ENCODE results near the gene METTL22.

METTL22 gene

GRCh38 chr16:8595783-8596182, 25.7 kb upstream of the METTL22 start:
- no peaks in the 10 kb centered on the region for H3K36me3 ChIP-seq (ENCODE audit: control insufficient read depth in 2 of 2, insufficient read depth in 2 of 2, low read length in 2 of 2)
- H3K9ac ChIP-seq (ENCODE audit: low read length in 2 of 2): no peak overlapping the region
- peaks cover 6 to 16% of the 10 kb centered on the region in 2 donors for H3K27me3 ChIP-seq (ENCODE audit: control insufficient read depth in 1 of 2, insufficient read depth in 2 of 2, low read length in 2 of 2)
- H3K4me1 ChIP-seq (ENCODE audit: control insufficient read depth, insufficient read depth, low read length): no peaks in the 10 kb centered on the region
- H3K4me3 ChIP-seq (ENCODE audit: low read length in 2 of 2): no peak overlapping the region
- H3K27ac ChIP-seq (ENCODE audit: low read length): no peak overlapping the region
- peaks cover 6 to 13% of the 10 kb centered on the region in 2 donors for H3K9me3 ChIP-seq (ENCODE audit: control insufficient read depth in 2 of 2, low read length in 2 of 2)

GRCh38 chr16:8596581-8596980, 24.9 kb upstream of the METTL22 start:
- H3K27me3 ChIP-seq (ENCODE audit: control insufficient read depth in 1 of 2, insufficient read depth in 2 of 2, low read length in 2 of 2): peaks cover 6 to 15% of the 10 kb centered on the region in 2 donors
- H3K27ac ChIP-seq (ENCODE audit: low read length): no peak overlapping the region
- H3K4me1 ChIP-seq (ENCODE audit: control insufficient read depth, insufficient read depth, low read length): no peaks in the 10 kb centered on the region
- H3K36me3 ChIP-seq (ENCODE audit: control insufficient read depth in 2 of 2, insufficient read depth in 2 of 2, low read length in 2 of 2): no peaks in the 10 kb centered on the region
- no peak overlapping the region for H3K9ac ChIP-seq (ENCODE audit: low read length in 2 of 2)
- H3K4me3 ChIP-seq (ENCODE audit: low read length in 2 of 2): no peak overlapping the region
- H3K9me3 ChIP-seq (ENCODE audit: control insufficient read depth in 2 of 2, low read length in 2 of 2): peaks cover 6 to 13% of the 10 kb centered on the region in 2 donors

GRCh38 chr16:8600144-8600775, 21.2 kb upstream of the METTL22 start:
- Histone ChIP-seq H3K27me3 (ENCODE audit: control insufficient read depth in 1 of 2, insufficient read depth in 2 of 2, low read length in 2 of 2) (peaks cover 0 to 5% of the 10 kb centered on the region in 2 donors), H3K9ac (ENCODE audit: low read length in 2 of 2) (no peak overlapping the region), H3K36me3 (ENCODE audit: control insufficient read depth in 2 of 2, insufficient read depth in 2 of 2, low read length in 2 of 2) (no peaks in the 10 kb centered on the region), H3K9me3 (ENCODE audit: control insufficient read depth in 2 of 2, low read length in 2 of 2) (peaks cover 11 to 13% of the 10 kb centered on the region in 2 donors), H3K4me1 (ENCODE audit: control insufficient read depth, insufficient read depth, low read length) (no peaks in the 10 kb centered on the region), H3K27ac (ENCODE audit: low read length) (no peak overlapping the region), H3K4me3 (ENCODE audit: low read length in 2 of 2) (no peak overlapping the region)

GRCh38 chr16:8605554-8605953, 15.9 kb upstream of the METTL22 start:
- Histone ChIP-seq H3K4me3 (ENCODE audit: low read length in 2 of 2) (no peak overlapping the region), H3K4me1 (ENCODE audit: control insufficient read depth, insufficient read depth, low read length) (no peaks in the 10 kb centered on the region), H3K9me3 (ENCODE audit: control insufficient read depth in 2 of 2, low read length in 2 of 2) (peaks cover 0 to 5% of the 10 kb centered on the region in 2 donors), H3K27ac (ENCODE audit: low read length) (no peak overlapping the region), H3K9ac (ENCODE audit: low read length in 2 of 2) (no peak overlapping the region), H3K36me3 (ENCODE audit: control insufficient read depth in 2 of 2, insufficient read depth in 2 of 2, low read length in 2 of 2) (no peaks in the 10 kb centered on the region), H3K27me3 (ENCODE audit: control insufficient read depth in 1 of 2, insufficient read depth in 2 of 2, low read length in 2 of 2) (peaks cover 0 to 7% of the 10 kb centered on the region in 2 donors)

- Histone ChIP-seq H3K27me3 (ENCODE audit: control insufficient read depth in 1 of 2, insufficient read depth in 2 of 2, low read length in 2 of 2) (peaks cover 0 to 4% of the 10 kb centered on the region in 2 donors), H3K9ac (ENCODE audit: low read length in 2 of 2) (no peak overlapping the region), H3K27ac (ENCODE audit: low read length) (no peak overlapping the region), H3K9me3 (ENCODE audit: control insufficient read depth in 2 of 2, low read length in 2 of 2) (no peaks in the 10 kb centered on the region), H3K36me3 (ENCODE audit: control insufficient read depth in 2 of 2, insufficient read depth in 2 of 2, low read length in 2 of 2) (no peaks in the 10 kb centered on the region), H3K4me3 (ENCODE audit: low read length in 2 of 2) (no peak overlapping the region), H3K4me1 (ENCODE audit: control insufficient read depth, insufficient read depth, low read length) (no peaks in the 10 kb centered on the region)
Observed at GRCh38 chr16:8607214-8607613, 14.3 kb upstream of the METTL22 start.

- Histone ChIP-seq H3K9me3 (ENCODE audit: control insufficient read depth in 2 of 2, low read length in 2 of 2) (no peaks in the 10 kb centered on the region), H3K27ac (ENCODE audit: low read length) (no peak overlapping the region), H3K9ac (ENCODE audit: low read length in 2 of 2) (no peak overlapping the region), H3K27me3 (ENCODE audit: control insufficient read depth in 1 of 2, insufficient read depth in 2 of 2, low read length in 2 of 2) (peaks cover 0 to 4% of the 10 kb centered on the region in 2 donors), H3K4me1 (ENCODE audit: control insufficient read depth, insufficient read depth, low read length) (no peaks in the 10 kb centered on the region), H3K36me3 (ENCODE audit: control insufficient read depth in 2 of 2, insufficient read depth in 2 of 2, low read length in 2 of 2) (no peaks in the 10 kb centered on the region), H3K4me3 (ENCODE audit: low read length in 2 of 2) (no peak overlapping the region)
Observed at GRCh38 chr16:8611122-8611521, 10.4 kb upstream of the METTL22 start.

GRCh38 chr16:8611886-8612600, 9.5 kb upstream of the METTL22 start:
- no peaks in the 10 kb centered on the region for H3K36me3 ChIP-seq (ENCODE audit: control insufficient read depth in 2 of 2, insufficient read depth in 2 of 2, low read length in 2 of 2)
- no peak overlapping the region for H3K9ac ChIP-seq (ENCODE audit: low read length in 2 of 2)
- peaks cover 0 to 6% of the 10 kb centered on the region in 2 donors for H3K27me3 ChIP-seq (ENCODE audit: control insufficient read depth in 1 of 2, insufficient read depth in 2 of 2, low read length in 2 of 2)
- H3K4me1 ChIP-seq (ENCODE audit: control insufficient read depth, insufficient read depth, low read length): no peaks in the 10 kb centered on the region
- H3K27ac ChIP-seq (ENCODE audit: low read length): no peak overlapping the region
- H3K9me3 ChIP-seq (ENCODE audit: control insufficient read depth in 2 of 2, low read length in 2 of 2): no peaks in the 10 kb centered on the region
- H3K4me3 ChIP-seq (ENCODE audit: low read length in 2 of 2): no peak overlapping the region

GRCh38 chr16:8614435-8615029, 7.0 kb upstream of the METTL22 start:
- Histone ChIP-seq H3K4me3 (ENCODE audit: low read length in 2 of 2) (no peak overlapping the region), H3K4me1 (ENCODE audit: control insufficient read depth, insufficient read depth, low read length) (no peaks in the 10 kb centered on the region), H3K36me3 (ENCODE audit: control insufficient read depth in 2 of 2, insufficient read depth in 2 of 2, low read length in 2 of 2) (no peaks in the 10 kb centered on the region), H3K9ac (ENCODE audit: low read length in 2 of 2) (no peak overlapping the region), H3K9me3 (ENCODE audit: control insufficient read depth in 2 of 2, low read length in 2 of 2) (no peaks in the 10 kb centered on the region), H3K27me3 (ENCODE audit: control insufficient read depth in 1 of 2, insufficient read depth in 2 of 2, low read length in 2 of 2) (peaks cover 0 to 7% of the 10 kb centered on the region in 2 donors), H3K27ac (ENCODE audit: low read length) (no peak overlapping the region)

GRCh38 chr16:8619671-8620370, 1.7 kb upstream of the METTL22 start:
- Histone ChIP-seq H3K4me3 (ENCODE audit: low read length in 2 of 2) (no peak overlapping the region), H3K9ac (ENCODE audit: low read length in 2 of 2) (no peak overlapping the region), H3K27ac (ENCODE audit: low read length) (no peak overlapping the region), H3K27me3 (ENCODE audit: control insufficient read depth in 1 of 2, insufficient read depth in 2 of 2, low read length in 2 of 2) (peaks cover 0 to 4% of the 10 kb centered on the region in 2 donors), H3K4me1 (ENCODE audit: control insufficient read depth, insufficient read depth, low read length) (peaks cover 8% of the 10 kb centered on the region), H3K36me3 (ENCODE audit: control insufficient read depth in 2 of 2, insufficient read depth in 2 of 2, low read length in 2 of 2) (no peaks in the 10 kb centered on the region), H3K9me3 (ENCODE audit: control insufficient read depth in 2 of 2, low read length in 2 of 2) (no peaks in the 10 kb centered on the region)

- peaks cover 0 to 4% of the 10 kb centered on the region in 2 donors for H3K27me3 ChIP-seq (ENCODE audit: control insufficient read depth in 1 of 2, insufficient read depth in 2 of 2, low read length in 2 of 2)
- peaks cover under 1 to 1% of the 10 kb centered on the region in 2 donors for H3K36me3 ChIP-seq (ENCODE audit: control insufficient read depth in 2 of 2, insufficient read depth in 2 of 2, low read length in 2 of 2)
- no peaks in the 10 kb centered on the region for H3K9me3 ChIP-seq (ENCODE audit: control insufficient read depth in 2 of 2, low read length in 2 of 2)
- no peak overlapping the region for H3K9ac ChIP-seq (ENCODE audit: low read length in 2 of 2)
- peaks cover 8% of the 10 kb centered on the region for H3K4me1 ChIP-seq (ENCODE audit: control insufficient read depth, insufficient read depth, low read length)
- no peak overlapping the region for H3K4me3 ChIP-seq (ENCODE audit: low read length in 2 of 2)
- H3K27ac ChIP-seq (ENCODE audit: low read length): no peak overlapping the region
Observed at GRCh38 chr16:8620535-8620934, 963 bp upstream of the METTL22 start.

Data from stomach smooth muscle (tissue), 2 donors.